DOHH2 (cell line): ENCODE measurements around the gene DEPDC1B.

Experiments used
- EZH2phosphoT487 ChIP-seq: fragments of 200-600 bp; sonication (generic); IDR thresholded peaks from 2 replicates; pipeline ENCODE4 v1.6.1; 2017; ENCODE audit warnings: borderline replicate concordance, mild to moderate bottlenecking, antibody characterized with exemption, low read length, moderate library complexity, mixed read lengths
- TF ChIP-seq, protein P1 (sequence below): fragments of 200-600 bp; sonication (generic); IDR thresholded peaks from one replicate; pipeline ENCODE4 v1.5.1; 2014; ENCODE audit warnings: antibody characterized with exemption, mild to moderate bottlenecking, low read depth, low read length; ENCODE audit not compliant: poor library complexity, severe bottlenecking

DNA sequence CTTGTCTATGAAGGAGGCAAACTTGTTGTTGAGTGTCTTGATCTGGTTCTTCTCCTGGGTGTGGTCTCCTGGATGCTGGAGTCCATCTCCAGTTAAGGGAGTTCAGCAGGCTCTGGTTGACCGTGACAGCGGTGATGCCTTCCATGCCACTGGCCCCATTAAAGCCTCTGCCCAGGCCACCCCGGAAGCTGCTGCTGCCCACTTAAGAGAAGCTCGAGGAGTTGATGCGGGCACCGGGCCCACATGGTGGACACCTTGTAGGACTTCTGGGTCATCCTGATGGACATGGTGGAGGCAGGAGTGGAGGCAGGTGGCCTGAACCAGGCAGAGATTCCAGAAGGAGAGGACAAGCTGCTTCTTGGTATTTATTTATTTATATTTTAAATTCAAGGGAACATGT is 44.7 kb upstream of the DEPDC1B start:
- TF ChIP-seq, protein P1, sequence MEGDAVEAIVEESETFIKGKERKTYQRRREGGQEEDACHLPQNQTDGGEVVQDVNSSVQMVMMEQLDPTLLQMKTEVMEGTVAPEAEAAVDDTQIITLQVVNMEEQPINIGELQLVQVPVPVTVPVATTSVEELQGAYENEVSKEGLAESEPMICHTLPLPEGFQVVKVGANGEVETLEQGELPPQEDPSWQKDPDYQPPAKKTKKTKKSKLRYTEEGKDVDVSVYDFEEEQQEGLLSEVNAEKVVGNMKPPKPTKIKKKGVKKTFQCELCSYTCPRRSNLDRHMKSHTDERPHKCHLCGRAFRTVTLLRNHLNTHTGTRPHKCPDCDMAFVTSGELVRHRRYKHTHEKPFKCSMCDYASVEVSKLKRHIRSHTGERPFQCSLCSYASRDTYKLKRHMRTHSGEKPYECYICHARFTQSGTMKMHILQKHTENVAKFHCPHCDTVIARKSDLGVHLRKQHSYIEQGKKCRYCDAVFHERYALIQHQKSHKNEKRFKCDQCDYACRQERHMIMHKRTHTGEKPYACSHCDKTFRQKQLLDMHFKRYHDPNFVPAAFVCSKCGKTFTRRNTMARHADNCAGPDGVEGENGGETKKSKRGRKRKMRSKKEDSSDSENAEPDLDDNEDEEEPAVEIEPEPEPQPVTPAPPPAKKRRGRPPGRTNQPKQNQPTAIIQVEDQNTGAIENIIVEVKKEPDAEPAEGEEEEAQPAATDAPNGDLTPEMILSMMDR, result no peak
- no peak for TF ChIP-seq EZH2phosphoT487
